A549 treated with DMSO at 1 μM for 4 hours (cell line): ENCODE measurements around the gene DHRS7B. TPM values are rescaled to one million over a fixed set of nuclear protein-coding genes. Genes with fewer than 3 reads are reported as not detected.

ENCODE experiments used
- total RNA-seq: library from RNA; stranded (reverse); fragments of 200-300 nt; extraction: Qiagen RNA extraction; gene quantifications from 5 replicates; pipeline ENCODE4 v1.2.3, GENCODE V29; 2022; ENCODE audit warnings: low read depth

Gene DHRS7B, protein sequence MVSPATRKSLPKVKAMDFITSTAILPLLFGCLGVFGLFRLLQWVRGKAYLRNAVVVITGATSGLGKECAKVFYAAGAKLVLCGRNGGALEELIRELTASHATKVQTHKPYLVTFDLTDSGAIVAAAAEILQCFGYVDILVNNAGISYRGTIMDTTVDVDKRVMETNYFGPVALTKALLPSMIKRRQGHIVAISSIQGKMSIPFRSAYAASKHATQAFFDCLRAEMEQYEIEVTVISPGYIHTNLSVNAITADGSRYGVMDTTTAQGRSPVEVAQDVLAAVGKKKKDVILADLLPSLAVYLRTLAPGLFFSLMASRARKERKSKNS
- total RNA-seq: 18.3 to 21.2 TPM (median 19.7 TPM) in 5 replicates

DNA sequence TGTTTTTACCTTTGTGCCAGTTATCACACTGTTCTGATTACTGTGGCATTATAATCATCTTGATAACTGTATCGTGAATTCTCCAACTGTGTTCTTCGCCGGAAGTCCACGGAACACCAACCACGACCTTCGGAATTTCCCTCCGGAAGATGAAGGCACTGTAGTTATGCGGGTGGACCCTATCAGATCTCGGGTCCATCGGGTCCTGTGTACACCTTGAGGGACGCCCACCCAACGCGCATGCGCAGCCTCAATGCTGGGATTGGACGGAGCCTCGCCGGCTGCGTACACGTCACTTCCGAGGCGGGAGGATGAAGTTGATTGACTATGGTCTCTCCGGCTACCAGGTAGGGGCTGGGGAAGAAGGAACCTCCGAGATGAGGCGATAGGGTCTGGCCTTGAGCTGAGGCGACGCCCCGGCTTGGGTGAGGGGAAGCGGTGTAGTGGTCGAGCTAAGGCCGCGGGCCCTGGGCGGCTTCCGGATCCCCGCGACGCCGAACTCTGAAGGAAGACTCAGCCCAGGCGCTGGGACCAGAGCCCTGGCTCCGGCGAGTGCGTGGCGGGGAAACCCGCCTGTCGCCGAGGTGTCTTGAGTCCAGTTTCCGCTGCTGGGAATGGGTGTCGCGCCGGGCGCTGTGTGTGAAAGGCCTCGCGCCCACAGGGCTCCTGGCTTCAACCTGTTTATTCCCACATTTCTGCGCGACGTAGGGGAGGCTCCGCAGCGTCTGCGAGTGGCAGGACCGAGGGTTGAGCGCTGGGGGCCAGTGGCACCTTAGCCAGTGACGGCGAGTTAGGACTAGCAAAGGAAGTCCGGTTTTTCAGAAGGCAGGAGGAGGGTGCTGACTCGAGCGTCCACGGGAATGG is at the start of gene DHRS7B:
Gene DHRS7B (plus strand): TSS at position 320 of the 864 bp plus-strand sequence. CDS start 8 bp downstream, at position 328.

DNA sequence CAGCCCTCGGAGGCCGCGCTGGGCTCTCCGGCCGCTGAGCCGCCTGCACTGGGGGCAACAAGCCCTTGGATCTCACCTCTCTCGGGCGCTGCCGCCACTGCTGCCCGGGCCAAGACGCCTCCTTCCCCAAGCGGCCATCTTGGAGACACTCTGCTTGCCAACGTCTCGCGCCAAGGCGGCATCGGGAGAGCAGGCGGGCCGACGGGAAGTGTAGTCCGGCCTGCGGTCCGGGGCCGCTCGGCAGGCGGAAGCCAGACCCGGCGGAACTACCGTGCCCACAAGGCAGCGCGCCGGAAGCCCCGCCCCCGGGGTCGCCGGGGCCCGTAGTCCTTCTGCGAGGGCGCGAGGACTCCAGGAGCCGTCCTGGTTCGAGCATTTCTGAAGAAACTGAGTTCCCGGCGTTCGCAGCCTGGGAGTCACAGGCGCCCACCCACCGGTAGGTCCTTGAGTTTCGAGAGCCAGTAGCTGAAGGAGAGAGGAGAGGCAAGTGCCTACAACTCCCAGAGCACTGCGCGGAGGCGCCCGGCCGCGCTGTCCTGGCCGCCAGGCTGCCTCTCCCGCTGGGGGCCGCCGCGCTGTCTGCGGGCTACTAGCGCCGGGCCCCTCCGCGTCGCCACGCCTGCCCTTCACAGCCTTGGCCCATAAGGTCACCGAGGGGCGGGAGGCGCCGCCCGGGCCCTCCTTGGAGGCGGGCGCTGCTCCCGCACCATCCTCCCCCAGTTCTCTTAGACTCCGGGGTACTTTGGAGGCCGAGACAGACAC is 87.4 kb downstream of the DHRS7B start, which contains the start of gene TMEM11:
Gene TMEM11 (minus strand): TSS at position 147 of the 762 bp plus-strand sequence. CDS start 9 bp downstream, at position 138.

Other genes with a start within 250 kb of the DHRS7B start
- gene USP22, start 84.0 kb upstream of the DHRS7B start, total RNA-seq: 133 to 145 TPM (median 142 TPM) in 5 replicates
- 60.5 to 74.8 TPM (median 68.3 TPM) in 5 replicates for gene TMEM11, start 87.2 kb downstream of the DHRS7B start, total RNA-seq
- gene NATD1, start 126.4 kb downstream of the DHRS7B start, total RNA-seq: 2.6 to 3.8 TPM (median 3.1 TPM) in 5 replicates
- gene MAP2K3, start 157.7 kb downstream of the DHRS7B start, total RNA-seq: 118 to 197 TPM (median 162 TPM) in 5 replicates
- 0.90 to 1.2 TPM (median 0.94 TPM) in 5 replicates for gene KCNJ12, start 249.4 kb downstream of the DHRS7B start, total RNA-seq